NCI-H146 treated with DMSO at 0.1 percent for 48 hours (cell line): ENCODE results near the gene CHST15.

Experiments used
- DNase-seq: peaks from one replicate; lab custom pipeline; 2025; ENCODE audit not compliant: unreplicated experiment; lab: John Stamatoyannopoulos, UW

Gene CHST15

GRCh38 chr10:124032087-124032935 is 61.1 kb downstream of the CHST15 start:
- no peak for DNase-seq

DNA sequence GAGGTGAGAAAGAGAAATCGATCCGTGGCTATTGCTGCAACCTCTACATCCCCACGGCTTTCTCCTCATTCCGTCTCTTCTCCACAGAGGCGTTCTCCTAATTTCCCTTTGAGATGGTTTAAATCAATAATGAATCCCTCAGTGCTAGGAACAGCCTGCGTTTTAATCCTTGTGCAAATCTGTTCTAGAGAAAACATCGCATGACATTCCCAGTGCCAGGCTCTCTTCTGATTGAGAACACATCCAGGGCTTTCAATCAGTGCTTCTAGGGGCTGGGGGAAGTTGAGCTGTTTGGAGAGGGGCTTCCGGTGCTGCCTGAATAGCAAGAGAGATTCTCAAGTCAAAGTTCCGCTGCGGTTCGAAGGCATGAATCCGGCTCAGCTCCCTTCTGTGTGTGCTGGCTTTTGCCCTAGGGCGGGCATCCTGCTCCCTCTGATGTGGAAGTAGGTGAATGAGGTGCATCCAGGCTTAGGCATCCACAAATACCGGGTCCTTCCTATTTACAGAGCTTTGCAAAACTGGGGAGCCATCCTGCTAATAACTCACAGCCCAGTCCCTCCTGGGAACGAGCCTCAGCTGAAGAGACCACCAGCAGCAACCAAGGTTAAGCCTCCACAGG is 62.8 kb downstream of the CHST15 start:
- DNase-seq: no peak

- DNase-seq: no peak
Measured at GRCh38 chr10:124030061-124030460, 63.3 kb downstream of the CHST15 start.

GRCh38 chr10:124029559-124029958 is 63.8 kb downstream of the CHST15 start:
- no peak for DNase-seq

- DNase-seq: no peak
Measured at GRCh38 chr10:124028700-124029480, 64.5 kb downstream of the CHST15 start.

- no peak for DNase-seq
Measured at GRCh38 chr10:124027651-124028050, 65.7 kb downstream of the CHST15 start.

DNA sequence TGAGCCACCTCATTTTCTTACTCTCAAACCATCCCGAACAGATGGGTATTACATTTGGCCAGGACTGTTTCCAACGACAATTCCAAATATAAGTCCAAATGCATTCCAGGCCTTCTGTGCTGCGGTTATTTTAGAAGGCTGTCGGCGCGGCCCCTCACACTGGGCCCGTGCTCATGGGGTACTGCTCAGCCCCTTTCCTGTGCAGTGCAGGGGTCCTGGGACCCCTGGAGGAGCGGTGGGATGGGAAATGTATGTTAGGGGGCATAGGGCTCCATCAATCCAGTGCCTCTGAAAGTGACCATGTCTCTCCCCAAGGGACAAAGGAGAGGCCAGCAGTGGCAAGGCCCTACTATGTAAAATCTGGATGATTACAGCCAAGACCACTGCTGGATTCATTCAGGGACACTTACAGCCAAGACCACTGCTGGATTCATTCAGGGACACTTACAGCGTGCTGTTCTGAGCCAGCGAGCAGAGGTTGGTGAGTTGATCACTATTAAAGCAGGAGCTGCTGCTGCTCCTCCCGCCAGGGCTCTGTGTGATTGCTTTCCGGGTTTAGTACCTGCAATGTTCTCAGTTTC is 66.3 kb downstream of the CHST15 start:
- DNase-seq: no peak

GRCh38 chr10:124026589-124026939 is 66.8 kb downstream of the CHST15 start:
- no peak for DNase-seq

GRCh38 chr10:124025660-124026588 is 67.5 kb downstream of the CHST15 start:
- DNase-seq: no peak

GRCh38 chr10:124025152-124025551 is 68.2 kb downstream of the CHST15 start:
- no peak for DNase-seq

GRCh38 chr10:124022066-124022465 is 71.3 kb downstream of the CHST15 start:
- DNase-seq: no peak

DNA sequence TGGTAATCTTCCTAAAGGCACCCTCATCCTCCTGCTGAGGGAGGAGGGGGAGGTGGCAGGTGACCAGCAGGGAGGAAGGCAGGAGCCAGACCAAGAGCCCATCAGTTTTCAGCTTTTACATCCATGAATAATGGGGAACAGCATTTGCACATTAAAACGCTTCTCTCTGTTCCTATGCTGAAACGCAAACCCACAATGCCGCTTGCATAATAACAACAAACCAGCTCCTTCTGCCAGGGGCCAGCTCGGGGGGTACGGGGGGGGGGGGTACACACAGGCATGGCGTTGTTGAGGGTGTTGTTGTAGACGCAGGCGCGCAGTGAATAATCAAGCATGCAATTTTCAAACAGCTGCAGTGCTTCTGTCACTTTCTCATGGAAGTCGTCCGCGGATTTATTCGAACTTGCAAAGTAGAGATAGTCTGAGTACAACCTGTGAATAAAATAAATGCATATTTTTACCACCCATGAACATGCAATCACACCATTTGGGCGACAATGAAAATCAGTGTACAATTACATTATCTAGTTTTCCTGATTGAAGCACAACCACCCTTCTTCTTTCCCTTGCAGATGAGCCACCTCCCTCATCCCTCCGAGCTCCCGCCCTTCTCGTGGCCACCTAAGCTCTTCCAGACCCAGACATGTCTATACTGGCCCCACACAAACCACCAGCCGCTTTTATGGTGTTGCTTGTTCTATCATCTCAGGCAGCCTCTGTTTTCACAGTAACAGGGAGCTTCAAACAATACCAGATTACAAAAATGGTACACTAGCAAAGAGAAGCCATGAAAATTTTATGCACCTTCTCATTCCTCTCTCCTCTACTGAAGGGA is 72.2 kb downstream of the CHST15 start:
- no peak for DNase-seq

GRCh38 chr10:124019886-124020797 is 73.3 kb downstream of the CHST15 start:
- no peak for DNase-seq

GRCh38 chr10:124018886-124019525 is 74.4 kb downstream of the CHST15 start:
- no peak for DNase-seq

DNA sequence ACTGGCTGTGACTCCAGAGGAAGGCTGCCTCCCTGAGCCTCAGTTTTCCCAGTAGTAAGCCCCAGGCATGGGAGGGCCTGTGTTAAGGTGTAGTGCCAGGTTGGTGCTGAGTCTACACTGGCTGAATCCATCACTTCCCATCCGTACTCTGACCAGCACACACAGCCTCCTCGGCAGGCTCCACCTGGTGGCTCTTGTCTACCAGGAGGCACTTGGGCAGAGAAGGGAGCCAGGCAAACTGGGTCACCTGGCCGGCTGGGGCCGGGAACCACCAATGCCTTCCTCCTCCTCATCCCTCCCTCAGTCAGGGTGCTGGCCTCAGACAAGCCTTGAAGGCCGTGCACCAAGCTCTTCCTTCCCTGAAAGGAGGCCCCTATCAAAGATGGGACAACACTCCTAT is 75.7 kb downstream of the CHST15 start:
- DNase-seq: no peak

DNA sequence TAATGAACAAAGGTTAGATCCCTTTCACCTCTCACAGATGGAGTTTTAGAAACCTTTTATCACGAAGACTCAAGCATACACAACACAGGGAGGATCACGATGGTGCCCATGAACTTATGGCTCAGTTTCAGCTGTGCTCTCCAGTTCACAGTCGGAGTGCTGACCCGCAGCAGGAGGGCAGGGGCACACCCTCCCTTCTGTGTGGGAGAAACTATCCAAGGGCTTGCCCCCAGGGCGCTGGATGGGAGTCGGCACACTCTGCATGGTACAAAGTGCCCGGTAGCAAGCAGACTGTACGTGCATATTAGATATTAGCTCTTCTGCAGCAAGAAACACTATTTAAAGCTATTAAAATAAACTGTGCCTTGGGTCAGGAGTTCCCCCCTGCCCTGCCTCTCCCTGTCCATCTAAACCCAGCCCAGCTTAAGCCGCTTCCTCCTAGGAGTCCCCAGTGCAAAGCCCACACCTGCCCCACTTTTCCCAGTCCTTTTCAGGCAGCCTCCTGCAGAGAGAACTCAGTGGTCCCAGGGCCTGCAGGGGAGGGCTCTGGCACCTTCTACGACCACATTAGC is 76.5 kb downstream of the CHST15 start:
- DNase-seq: peak; percentile 8

- DNase-seq: no peak
Measured at GRCh38 chr10:124015991-124016390, 77.4 kb downstream of the CHST15 start.
